ENCODE measurements around the gene REM1.

DNA sequence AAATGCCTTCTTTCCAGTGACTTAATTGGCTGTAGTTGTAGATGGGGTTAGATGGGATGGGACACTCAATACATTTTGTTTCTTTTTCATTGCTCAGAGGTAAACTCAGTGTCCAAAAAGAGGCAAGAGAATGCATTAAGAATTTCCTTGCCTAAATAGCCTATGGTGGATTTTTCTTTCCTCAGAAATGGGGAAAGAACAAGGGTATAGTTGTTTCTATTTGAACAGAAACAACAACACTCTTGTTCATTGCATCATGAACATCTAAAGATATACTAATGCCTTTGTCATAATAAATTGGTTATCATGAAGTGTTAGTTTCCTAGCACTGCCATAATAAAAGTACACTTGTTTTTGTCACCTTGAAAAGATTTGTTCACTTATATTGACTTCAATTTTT is 49.3 kb upstream of the REM1 start:
- TF ChIP-seq, protein P1, sequence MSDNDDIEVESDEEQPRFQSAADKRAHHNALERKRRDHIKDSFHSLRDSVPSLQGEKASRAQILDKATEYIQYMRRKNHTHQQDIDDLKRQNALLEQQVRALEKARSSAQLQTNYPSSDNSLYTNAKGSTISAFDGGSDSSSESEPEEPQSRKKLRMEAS (IDR thresholded peaks at IDR 0.05): no peak
- TF ChIP-seq POLR2AphosphoS5 (IDR thresholded peaks at IDR 0.05; ENCODE audit: low read depth, low read length) (no peak), POLR2A (IDR thresholded peaks at IDR 0.05; ENCODE audit: borderline replicate concordance, extremely low read depth, insufficient read depth, insufficient read length) (no peak), EGR1 (IDR thresholded peaks at IDR 0.05; ENCODE audit: low read depth) (no peak), YY1 (IDR thresholded peaks at IDR 0.05; ENCODE audit: extremely low read depth, insufficient replicate concordance, low read depth, low read length) (no peak)
- TF ChIP-seq, protein P2, sequence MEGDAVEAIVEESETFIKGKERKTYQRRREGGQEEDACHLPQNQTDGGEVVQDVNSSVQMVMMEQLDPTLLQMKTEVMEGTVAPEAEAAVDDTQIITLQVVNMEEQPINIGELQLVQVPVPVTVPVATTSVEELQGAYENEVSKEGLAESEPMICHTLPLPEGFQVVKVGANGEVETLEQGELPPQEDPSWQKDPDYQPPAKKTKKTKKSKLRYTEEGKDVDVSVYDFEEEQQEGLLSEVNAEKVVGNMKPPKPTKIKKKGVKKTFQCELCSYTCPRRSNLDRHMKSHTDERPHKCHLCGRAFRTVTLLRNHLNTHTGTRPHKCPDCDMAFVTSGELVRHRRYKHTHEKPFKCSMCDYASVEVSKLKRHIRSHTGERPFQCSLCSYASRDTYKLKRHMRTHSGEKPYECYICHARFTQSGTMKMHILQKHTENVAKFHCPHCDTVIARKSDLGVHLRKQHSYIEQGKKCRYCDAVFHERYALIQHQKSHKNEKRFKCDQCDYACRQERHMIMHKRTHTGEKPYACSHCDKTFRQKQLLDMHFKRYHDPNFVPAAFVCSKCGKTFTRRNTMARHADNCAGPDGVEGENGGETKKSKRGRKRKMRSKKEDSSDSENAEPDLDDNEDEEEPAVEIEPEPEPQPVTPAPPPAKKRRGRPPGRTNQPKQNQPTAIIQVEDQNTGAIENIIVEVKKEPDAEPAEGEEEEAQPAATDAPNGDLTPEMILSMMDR (IDR thresholded peaks at IDR 0.05 in 2 of 3, conservative IDR thresholded peaks at IDR 0.05 in 1 of 3; ENCODE audit: borderline replicate concordance in 1 of 3, insufficient read depth in 1 of 3, low read depth in 2 of 3, low read length in 2 of 3): no peak
- TF ChIP-seq, protein P3, sequence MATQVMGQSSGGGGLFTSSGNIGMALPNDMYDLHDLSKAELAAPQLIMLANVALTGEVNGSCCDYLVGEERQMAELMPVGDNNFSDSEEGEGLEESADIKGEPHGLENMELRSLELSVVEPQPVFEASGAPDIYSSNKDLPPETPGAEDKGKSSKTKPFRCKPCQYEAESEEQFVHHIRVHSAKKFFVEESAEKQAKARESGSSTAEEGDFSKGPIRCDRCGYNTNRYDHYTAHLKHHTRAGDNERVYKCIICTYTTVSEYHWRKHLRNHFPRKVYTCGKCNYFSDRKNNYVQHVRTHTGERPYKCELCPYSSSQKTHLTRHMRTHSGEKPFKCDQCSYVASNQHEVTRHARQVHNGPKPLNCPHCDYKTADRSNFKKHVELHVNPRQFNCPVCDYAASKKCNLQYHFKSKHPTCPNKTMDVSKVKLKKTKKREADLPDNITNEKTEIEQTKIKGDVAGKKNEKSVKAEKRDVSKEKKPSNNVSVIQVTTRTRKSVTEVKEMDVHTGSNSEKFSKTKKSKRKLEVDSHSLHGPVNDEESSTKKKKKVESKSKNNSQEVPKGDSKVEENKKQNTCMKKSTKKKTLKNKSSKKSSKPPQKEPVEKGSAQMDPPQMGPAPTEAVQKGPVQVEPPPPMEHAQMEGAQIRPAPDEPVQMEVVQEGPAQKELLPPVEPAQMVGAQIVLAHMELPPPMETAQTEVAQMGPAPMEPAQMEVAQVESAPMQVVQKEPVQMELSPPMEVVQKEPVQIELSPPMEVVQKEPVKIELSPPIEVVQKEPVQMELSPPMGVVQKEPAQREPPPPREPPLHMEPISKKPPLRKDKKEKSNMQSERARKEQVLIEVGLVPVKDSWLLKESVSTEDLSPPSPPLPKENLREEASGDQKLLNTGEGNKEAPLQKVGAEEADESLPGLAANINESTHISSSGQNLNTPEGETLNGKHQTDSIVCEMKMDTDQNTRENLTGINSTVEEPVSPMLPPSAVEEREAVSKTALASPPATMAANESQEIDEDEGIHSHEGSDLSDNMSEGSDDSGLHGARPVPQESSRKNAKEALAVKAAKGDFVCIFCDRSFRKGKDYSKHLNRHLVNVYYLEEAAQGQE (IDR thresholded peaks at IDR 0.05; ENCODE audit: low read depth): no peak
